DND-41 (cell line): ENCODE results near the gene KIF25.

Source experiments
- EZH2 ChIP-seq: IDR thresholded peaks from 3 replicates; pipeline ENCODE4 v1.6.1; 2012; ENCODE audit warnings: borderline replicate concordance, low read depth, mild to moderate bottlenecking, moderate library complexity, low read length, inconsistent platforms; ENCODE audit not compliant: severe bottlenecking
- TF ChIP-seq, protein P1 (sequence below): IDR thresholded peaks from 2 replicates; pipeline ENCODE4 v1.5.1; 2012; ENCODE audit warnings: borderline replicate concordance, low read length, moderate library complexity, mild to moderate bottlenecking; ENCODE audit not compliant: poor library complexity, severe bottlenecking; ENCODE audit errors: extremely low read depth

DNA sequence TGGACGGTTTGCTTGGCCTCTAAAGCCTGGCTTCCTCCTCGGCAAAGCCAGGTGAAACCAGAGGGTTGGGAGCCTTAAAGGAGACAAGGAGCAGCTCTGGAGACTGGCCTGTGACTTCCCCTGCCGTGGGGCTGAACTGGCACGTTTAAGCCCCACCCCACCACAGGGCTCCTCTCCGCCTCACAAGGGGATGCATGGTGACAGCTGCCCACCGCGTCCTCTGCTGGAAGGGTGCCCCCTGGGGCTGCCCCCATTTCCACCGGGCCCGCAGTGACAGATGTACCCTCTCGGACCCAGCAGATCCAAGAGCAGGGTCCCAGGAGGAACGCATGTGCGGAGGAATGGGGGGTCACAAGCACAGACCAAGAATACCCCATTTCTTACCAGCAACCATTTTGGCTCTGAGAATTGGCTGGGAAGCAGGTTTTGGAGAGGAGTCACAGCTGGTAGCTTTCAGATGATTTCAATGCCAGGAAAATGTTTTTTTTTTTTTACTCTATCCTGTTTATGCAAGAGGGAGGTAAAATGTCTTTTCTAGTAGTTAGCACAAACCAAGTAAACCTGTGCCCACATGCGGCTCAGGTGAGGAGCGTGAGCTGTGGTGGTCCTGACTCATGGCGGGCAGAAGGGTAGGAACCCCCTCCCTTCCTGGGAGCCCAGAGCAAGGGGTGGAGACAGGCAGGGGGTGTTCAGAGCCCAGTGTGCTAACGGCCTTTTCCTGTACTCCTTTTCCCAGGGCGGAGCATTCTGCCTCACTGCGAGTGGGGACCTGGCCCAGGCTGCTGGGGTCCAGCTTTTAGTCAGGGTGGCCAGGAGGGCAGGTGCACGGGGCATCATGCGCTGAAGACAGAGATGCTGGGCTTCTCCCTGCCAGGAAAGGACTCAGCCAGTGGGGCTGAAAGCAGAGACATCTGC lies 48.5 kb downstream of the KIF25 start:
- TF ChIP-seq, protein P1, sequence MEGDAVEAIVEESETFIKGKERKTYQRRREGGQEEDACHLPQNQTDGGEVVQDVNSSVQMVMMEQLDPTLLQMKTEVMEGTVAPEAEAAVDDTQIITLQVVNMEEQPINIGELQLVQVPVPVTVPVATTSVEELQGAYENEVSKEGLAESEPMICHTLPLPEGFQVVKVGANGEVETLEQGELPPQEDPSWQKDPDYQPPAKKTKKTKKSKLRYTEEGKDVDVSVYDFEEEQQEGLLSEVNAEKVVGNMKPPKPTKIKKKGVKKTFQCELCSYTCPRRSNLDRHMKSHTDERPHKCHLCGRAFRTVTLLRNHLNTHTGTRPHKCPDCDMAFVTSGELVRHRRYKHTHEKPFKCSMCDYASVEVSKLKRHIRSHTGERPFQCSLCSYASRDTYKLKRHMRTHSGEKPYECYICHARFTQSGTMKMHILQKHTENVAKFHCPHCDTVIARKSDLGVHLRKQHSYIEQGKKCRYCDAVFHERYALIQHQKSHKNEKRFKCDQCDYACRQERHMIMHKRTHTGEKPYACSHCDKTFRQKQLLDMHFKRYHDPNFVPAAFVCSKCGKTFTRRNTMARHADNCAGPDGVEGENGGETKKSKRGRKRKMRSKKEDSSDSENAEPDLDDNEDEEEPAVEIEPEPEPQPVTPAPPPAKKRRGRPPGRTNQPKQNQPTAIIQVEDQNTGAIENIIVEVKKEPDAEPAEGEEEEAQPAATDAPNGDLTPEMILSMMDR = no peak
- TF ChIP-seq EZH2 = no peak
